Fibroblast of skin of left quadriceps (primary cell): ENCODE measurements around the gene MBNL1.
"Not testable (repeated sequence)": the region's sequence is repeated elsewhere in the genome, so short reads cannot be mapped to it uniquely, and the experiment has no call there.

ENCODE experiments used
- DNase-seq, 2 experiments: peaks; one replicate each; pipeline ENCODE4 v3.0.0-alpha.2; 2013; ENCODE audit warnings: low read depth in 2 of 2

Gene MBNL1

DNA sequence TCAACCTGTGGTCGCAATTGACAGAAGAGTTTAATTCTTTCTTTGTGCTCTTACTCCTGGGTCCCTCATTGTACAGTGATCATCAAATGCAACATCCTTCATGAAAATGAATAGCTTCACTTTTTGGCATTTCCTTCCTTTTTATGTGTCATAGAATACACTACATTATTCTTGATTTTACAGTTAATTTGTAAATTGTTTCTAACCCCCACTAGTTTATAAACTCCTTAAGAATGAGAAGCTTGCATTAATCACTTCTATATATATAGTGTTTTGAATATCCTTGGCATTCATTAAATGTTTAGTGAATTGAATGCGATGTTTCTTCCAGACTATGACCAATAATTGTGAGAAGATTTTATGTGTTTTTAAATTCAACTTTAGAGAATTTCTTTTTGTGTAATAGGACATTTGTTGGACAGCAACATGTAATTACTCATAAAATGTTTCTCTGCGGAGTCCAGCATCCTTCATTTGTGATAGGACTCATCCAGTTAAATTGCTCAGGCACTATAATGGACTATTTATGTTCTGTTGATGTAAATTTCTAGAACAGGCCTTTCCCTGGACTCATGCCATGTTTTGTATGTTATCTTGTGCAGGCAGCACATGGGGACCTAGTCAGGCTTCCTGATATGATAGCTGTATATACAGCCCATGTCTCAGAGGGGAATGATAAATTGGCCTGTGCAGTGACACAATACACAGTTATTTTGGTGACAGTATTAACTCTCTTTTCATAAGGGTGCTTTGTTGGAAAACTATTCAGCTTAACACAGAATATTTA is 51.3 kb downstream of the MBNL1 start:
- no peak for DNase-seq

DNA sequence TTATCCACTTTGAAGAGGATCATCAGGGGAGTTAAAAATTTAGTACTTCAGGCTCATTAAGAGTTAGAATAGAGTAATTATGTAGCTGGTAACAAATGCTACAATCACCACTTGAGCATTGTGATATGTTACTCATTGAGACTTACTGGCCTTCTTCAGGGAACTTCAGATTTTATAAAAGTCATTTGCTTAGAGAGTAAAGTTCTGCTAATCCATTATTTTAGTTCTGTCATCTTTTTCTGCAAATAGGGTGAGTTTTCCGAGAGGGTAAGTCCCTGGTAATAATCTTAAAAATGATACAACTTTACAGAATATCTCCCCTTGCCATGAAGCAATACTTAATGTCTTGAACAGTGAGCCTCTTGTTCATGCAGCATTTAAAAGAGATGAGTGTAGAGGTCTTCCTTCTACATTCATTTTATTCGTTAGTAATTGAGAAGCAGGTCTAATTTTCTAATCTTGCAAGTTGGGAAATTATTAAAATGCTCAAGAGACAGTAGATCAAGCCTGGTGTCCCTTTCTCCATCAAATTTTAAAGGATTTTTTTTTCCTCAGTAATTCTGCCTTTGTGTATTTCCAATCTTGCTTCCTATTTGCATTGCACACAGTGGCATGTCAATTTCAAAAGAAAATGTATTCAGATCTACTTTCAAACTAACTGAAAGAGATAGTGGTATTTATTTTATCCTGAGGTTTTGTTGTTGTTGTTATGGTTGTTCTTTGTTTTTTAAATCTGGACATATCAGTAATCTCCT is 52.6 kb downstream of the MBNL1 start:
- DNase-seq, result no peak

DNA sequence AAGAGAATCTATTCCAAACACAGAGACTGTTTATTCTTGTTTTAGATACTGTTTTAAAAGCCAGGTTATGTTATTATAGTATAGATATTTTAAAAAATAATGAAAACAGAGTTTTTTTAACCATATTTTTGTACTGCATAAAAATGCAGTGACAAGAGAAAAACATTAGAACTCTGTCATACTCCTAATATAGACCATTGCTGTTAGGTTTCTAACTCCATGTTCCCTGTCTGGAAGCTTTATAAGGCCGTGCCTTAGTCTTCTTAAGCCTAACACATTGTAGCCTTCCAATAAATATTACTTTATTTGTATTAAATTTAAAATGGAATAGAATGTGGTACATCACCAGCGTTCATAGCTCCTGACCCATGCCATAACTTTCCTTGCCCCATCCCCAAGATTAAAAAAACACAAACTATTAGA is 53.2 kb downstream of the MBNL1 start:
- no peak for DNase-seq

GRCh38 chr3:152322756-152323155 is 54.0 kb downstream of the MBNL1 start:
- no peak for DNase-seq

- no peak for DNase-seq
These were observed 55.1 kb downstream of the MBNL1 start for GRCh38 chr3:152323834-152324233.

GRCh38 chr3:152325136-152325535 is 56.4 kb downstream of the MBNL1 start:
- no peak for DNase-seq

DNA sequence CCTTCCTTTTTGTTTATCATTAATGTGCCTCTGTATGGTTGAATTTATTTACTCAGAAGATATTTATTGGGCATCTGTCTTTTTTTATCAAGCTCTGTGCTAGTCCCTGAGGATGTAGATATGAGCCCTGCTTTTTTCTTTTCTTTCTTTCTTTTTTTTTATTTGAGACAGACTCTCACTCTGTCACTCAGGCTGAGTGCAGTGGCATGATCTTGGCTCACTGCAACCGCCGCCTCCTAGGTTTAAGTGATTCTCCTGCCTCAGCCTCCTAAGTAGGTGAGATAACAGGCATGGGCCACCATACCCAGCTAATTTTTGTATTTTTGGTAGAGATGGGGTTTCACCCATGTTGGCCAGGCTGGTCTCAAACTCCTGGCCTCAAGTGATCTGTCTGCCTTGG is 58.5 kb downstream of the MBNL1 start:
- no peak for DNase-seq

- DNase-seq, result peak; percentile 75 to 76
These were observed 60.1 kb downstream of the MBNL1 start for GRCh38 chr3:152328841-152329240.

DNA sequence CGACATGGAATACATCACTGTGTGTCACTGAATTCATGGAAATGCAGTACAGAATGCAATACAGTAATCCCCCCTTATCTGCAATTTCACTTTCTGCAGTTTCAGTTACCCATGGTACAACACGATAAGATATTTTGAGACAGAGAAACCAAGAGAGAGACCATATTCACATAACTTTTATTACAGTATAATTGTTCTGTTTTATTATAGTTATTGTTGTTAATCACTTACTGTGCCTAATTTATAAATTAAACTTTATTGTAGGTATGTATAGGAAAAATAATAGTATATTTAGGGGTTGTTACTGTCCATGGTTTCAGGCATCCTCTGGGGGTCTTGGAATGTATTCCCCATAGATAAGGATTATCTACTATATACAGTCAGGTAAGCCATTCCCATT is 61.8 kb downstream of the MBNL1 start:
- DNase-seq, result no peak

DNA sequence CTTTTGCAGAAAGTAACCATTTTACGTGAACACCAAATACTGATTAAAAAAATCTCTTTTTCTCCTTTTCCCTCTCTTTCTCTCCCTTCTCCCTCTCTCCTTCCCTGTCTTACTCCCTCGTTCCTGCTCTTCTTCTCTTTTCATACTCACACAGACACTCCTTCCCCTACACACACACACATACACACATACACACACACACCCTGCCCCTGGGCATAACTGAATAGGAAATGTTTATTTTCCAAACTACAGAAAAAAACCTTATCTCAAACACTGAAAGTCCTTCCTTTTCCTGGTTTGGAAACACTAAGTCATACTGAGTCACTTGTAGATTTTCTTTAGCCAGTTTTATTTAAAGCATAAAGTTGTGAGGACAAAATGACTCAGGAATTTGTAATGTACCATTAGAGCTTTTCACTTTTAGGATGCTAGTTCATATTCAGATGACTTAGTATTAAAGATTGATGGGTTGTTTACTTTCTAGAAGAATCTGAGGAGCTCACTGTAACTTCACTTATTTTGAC is 62.4 kb downstream of the MBNL1 start:
- peak in 1 of 2 experiments; percentile 50 for DNase-seq

- DNase-seq, result no peak
These were observed 63.3 kb downstream of the MBNL1 start for GRCh38 chr3:152331998-152332397.

- no peak for DNase-seq
These were observed 65.2 kb downstream of the MBNL1 start for GRCh38 chr3:152333928-152334327.

DNA sequence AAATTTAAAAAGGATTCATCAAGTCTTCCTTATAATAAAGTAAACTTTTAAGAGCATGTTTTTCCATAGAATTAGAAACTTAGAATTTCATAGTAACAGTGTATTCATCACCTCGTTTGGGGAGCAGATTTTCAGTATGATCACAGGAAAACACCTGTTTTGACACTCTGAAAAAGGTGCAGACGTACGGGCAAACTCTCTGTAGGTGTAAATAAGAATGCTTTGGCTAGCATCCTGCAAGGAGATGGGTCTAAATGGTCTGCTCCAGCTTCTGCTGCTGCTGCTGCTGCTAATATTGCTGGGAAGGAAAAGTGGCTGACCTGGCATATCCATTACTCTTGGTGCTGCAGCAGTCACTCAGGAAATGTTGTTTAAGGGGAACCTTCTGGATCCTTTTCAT is 66.0 kb downstream of the MBNL1 start:
- no peak for DNase-seq

GRCh38 chr3:152335273-152335672 is 66.5 kb downstream of the MBNL1 start:
- DNase-seq, result no peak

DNA sequence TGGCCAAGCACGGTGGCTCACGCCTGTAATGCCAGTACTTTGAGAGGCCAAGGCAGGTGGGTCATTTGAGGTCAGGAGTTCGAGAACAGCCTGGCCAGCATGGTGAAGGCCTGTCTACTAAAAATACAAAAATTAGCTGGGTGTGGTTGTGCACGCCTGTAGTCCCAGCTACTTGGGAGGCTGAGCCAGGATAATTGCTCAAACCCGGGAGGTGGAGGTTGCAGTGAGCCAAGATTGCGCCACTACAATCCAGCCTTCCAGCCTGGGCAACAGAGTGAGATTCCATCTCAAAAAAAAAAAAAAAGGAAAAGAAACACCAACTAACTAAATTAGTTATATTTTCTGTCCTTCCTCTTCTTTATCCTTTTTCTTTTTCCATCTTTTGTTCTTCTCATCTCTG is 68.6 kb downstream of the MBNL1 start:
- DNase-seq, result not testable (repeated sequence)

- DNase-seq, result no peak
These were observed 69.5 kb downstream of the MBNL1 start for GRCh38 chr3:152338159-152338720.

DNA sequence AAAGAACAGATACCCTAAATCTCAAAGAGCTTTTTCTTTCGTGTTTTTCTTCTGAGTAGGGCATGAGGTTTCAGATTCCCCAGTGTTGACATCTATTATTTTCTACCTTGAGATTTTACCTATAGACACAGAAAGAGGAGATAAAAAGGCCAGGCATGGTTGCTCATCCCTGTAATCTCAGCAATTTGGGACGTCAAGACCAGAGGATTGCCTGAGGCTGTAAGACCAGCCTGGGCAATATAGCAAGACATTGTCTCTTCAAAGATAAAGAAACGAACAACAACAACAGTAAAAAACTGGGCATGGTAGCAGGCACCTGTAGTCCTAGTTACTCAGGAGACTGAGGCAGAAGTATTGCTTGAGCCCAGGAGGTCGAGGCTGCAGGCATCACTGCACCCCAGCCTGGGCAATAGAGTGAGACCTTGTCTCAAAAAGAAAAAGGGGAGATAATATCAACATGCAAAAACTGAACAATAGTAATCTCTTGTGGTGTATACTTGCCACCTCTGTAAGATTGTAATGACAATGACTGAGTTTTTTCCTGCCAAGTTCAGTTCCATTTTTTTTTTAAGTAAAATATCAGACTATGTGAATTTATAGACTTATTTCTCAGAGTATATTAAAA is 71.3 kb downstream of the MBNL1 start:
- no peak for DNase-seq

DNA sequence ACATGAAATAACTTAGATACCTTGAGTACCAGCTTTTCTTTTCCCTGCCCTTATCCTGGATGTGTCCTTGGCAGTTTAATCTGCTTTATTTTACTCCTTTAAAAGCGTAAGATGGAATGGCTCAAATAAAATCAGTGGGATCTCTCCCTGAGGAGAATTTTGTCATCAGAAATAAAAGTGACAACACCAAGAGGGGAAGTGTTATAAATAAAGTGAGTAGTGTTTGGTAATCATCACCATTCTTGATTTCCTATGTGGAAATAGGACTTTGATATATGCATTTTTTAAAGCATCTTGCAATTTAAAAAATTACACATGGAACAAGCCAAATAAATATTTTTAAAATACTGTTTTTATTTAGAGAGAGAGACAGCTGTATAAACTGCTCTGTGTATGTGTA is 76.5 kb downstream of the MBNL1 start:
- DNase-seq, result no peak

DNA sequence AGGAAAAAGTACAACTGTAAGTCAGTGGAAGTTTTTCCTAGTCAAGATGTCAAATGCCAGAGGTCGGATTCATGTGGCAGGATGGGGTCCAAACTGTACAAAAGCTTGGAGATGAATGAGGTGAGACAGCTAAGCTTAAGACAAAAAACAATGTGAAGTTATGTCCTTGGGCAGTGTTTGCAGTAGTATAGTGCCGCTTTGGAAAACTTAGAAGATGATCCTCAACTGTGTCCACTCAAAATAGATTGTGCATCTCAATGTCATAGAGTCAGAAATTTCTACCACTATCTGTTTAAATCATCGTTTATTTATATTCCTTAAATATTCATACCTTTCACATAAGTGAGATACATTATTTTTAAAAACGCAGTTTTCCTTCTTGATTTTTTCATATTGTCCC is 77.3 kb downstream of the MBNL1 start:
- DNase-seq, result no peak

DNA sequence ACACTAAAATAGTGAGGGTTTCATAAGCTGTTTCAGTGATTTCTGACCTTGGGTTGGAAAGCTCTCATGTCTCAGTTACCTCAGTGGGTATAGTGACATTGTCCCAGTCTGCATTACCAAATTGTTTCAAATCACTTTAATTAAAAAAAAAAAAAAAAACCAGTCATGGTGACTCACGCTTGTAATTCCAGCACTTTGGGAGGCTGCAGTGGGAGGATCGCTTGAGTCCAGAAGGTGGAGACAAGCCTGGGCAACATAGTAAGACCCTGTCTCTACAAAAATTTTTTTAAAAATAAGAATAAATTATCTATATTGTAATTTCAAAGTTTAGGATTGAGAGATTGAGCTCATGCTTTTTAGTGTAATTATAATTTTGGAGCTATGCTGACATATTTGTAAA is 78.0 kb downstream of the MBNL1 start:
- no peak for DNase-seq

DNA sequence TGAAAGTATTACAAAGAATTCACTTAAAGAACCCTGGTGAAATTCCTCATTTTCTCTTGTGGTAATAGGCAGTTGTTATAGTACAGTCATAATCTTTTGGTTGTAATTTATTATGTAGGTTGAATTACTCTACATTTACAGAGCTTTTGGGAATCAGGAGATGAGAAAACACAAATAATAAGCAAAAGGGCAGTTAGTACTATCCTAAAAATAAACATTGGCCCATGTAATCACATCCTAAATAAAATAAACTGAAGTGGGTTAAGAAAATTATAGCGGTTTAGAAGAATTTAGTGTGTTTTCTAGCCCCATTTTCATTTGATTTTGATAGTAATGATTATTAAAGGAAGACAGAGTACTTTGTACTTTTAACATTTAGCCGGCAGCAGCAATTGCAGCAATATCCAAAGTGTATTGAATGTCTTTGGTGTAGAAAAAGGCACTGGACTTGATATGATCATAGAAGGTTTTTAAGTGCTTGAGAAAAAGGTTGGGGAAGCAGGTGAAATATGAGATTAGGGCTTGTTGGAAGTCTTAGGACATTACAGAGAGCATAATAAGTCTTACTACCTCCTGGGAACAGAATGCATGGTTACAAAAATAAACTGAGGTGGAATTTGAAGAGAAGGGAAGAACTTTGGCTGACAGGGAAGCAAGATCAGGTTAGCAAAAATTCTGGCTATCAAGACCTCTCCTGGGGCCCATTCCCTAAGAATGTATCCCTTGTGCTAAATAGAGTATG is 79.9 kb downstream of the MBNL1 start:
- no peak for DNase-seq

DNA sequence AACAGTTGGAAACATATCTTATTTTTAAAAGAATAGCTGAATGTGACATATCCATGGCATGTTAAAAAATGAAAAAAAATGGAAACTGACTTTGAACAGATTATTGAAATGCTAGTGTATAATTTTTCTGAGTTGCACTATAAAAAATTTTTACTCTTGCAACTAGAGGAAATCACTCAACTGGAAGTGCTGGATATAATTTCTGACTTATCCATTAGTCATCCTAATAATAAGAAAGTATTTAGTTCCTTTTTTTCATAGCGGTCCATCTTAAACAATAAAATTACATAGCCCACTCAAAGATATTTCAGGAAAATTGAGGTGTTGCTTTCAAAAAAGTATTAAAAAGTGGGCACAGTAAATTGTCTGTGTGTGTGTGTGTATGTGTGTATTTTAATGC is 80.7 kb downstream of the MBNL1 start:
- no peak for DNase-seq
